K562 (cell line): ENCODE results near the gene SHANK1. TPM values are rescaled to one million over a fixed set of nuclear protein-coding genes. Genes with fewer than 3 reads are reported as not detected.
A peak's percentile ranks its signal among the peaks of the same experiment; 100 is the strongest.

Source experiments
- AFF1 ChIP-seq, 2 experiments: fragments of 450-650 bp; IDR thresholded peaks; 2 replicates each; pipeline ENCODE4 v1.6.1; 2018; ENCODE audit warnings: mild to moderate bottlenecking in 2 of 2, low read depth in 1 of 2; ENCODE audit not compliant: partially characterized antibody in 2 of 2
- ARHGAP35 ChIP-seq: fragments of 450-650 bp; IDR thresholded peaks from 2 replicates; pipeline ENCODE4 v1.6.1; 2018; ENCODE audit not compliant: partially characterized antibody
- ARID3B ChIP-seq: fragments of 250-450 bp; sonication (Bioruptor Pico); IDR thresholded peaks from 2 replicates; pipeline ENCODE4 v1.4.0; 2020; ENCODE audit warnings: borderline replicate concordance
- CHD2 ChIP-seq: IDR thresholded peaks from 2 replicates; pipeline ENCODE4 v1.6.1; 2011; ENCODE audit warnings: low read depth, low read length
- HDAC1 ChIP-seq, 2 experiments: fragments of 450-650 bp; IDR thresholded peaks; 2 replicates each; pipeline ENCODE4 v1.6.1; 2016 to 2017; ENCODE audit warnings: inconsistent platforms in 1 of 2, mild to moderate bottlenecking in 1 of 2, moderate library complexity in 1 of 2
- HDGF ChIP-seq: fragments of 450-650 bp; IDR thresholded peaks from 2 replicates; pipeline ENCODE4 v1.6.1; 2016
- NCOA2 ChIP-seq, 2 experiments: fragments of 450-650 bp; IDR thresholded peaks; 2 replicates each; pipeline ENCODE4 v1.6.1; 2018; ENCODE audit warnings: mild to moderate bottlenecking in 2 of 2, moderate library complexity in 1 of 2; ENCODE audit not compliant: partially characterized antibody in 2 of 2
- NFE2L1 ChIP-seq: fragments of 450-650 bp; IDR thresholded peaks from 2 replicates; pipeline ENCODE4 v1.6.1; 2016; ENCODE audit warnings: missing genetic modification characterization, low read depth, mild to moderate bottlenecking, missing compliant biosample characterization, moderate library complexity, borderline replicate concordance
- NKRF ChIP-seq: fragments of 450-650 bp; IDR thresholded peaks from 2 replicates; pipeline ENCODE4 v1.6.1; 2016; ENCODE audit warnings: borderline replicate concordance
- POLR2B ChIP-seq: fragments of 450-650 bp; IDR thresholded peaks from 2 replicates; pipeline ENCODE4 v1.6.1; 2018; ENCODE audit warnings: low read depth; ENCODE audit not compliant: partially characterized antibody
- RAD21 ChIP-seq, 2 experiments: fragments of 250-450 bp in 1 of 2; fragments of 450-650 bp in 1 of 2; sonication (Bioruptor Pico) in 1 of 2; formaldehyde crosslinking in 1 of 2; IDR thresholded peaks in 1 of 2; conservative IDR thresholded peaks in 1 of 2; 2 replicates each; pipeline versions ENCODE4 v1.4.0 to v1.8.0; 2020 to 2022; ENCODE audit warnings: mild to moderate bottlenecking in 2 of 2, moderate library complexity in 1 of 2
- RB1 ChIP-seq: fragments of 450-650 bp; IDR thresholded peaks from 2 replicates; pipeline ENCODE4 v1.6.1; 2017; ENCODE audit warnings: low read depth, mild to moderate bottlenecking
- TAF1 ChIP-seq: IDR thresholded peaks from 2 replicates; pipeline ENCODE4 v1.6.1; 2011; ENCODE audit warnings: mild to moderate bottlenecking, low read length, moderate library complexity; ENCODE audit not compliant: insufficient read depth, control insufficient read depth, severe bottlenecking; ENCODE audit errors: extremely low read depth
- ZBTB17 ChIP-seq: fragments of 450-650 bp; formaldehyde crosslinking; IDR thresholded peaks from 2 replicates; pipeline ENCODE4 v1.4.0; 2020; ENCODE audit warnings: mild to moderate bottlenecking
- ZFPM2 ChIP-seq: fragments of 250-450 bp; sonication (Bioruptor Pico); IDR thresholded peaks from 2 replicates; pipeline ENCODE4 v1.5.1; 2022; ENCODE audit warnings: mild to moderate bottlenecking
- ZNF12 ChIP-seq: sonication (generic); formaldehyde crosslinking; IDR thresholded peaks from 2 replicates; pipeline ENCODE4 v1.4.0; 2020; ENCODE audit warnings: mild to moderate bottlenecking, missing genetic modification reagents
- ZNF133 ChIP-seq: fragments of 250-450 bp; sonication (Bioruptor Pico); IDR thresholded peaks from 2 replicates; pipeline ENCODE4 v1.4.0; 2020; ENCODE audit warnings: mild to moderate bottlenecking
- ZNF668 ChIP-seq: fragments of 250-450 bp; sonication (Bioruptor Pico); IDR thresholded peaks from 2 replicates; pipeline ENCODE4 v1.8.0; 2022; ENCODE audit warnings: mild to moderate bottlenecking, inconsistent platforms
- polyA plus RNA-seq, 8 experiments: library from polyadenylated mRNA; depleted of rRNA in 4 of 8; stranded (reverse) in 5 of 8; unstranded in 3 of 8; fragments of >200 nt; fragmentation: Nextera tagmentation in 2 of 8; fragmentation: Illumina TruSeq in 1 of 8; extraction: Ambion mirVana in 2 of 8; extraction: Trizol in 1 of 8; gene quantifications; 2 replicates each; pipeline versions ENCODE4 v1.2.1 to v1.2.3, GENCODE V29; 2011 to 2014; ENCODE audit warnings: inconsistent platforms in 1 of 8, missing spikeins in 1 of 8
- total RNA-seq, 7 experiments: library from RNA; depleted of rRNA in 6 of 7; stranded (reverse); fragments of >200 nt in 6 of 7; fragmentation: Illumina TruSeq in 2 of 7; extraction: Trizol in 2 of 7; gene quantifications; 2 replicates each; pipeline versions ENCODE4 v1.2.1 to v1.2.3, GENCODE V29; 2011 to 2021; ENCODE audit warnings: low replicate concordance in 1 of 7

SHANK1 gene
- total and polyA plus RNA-seq, 9 of the 15 experiments (the other 6 are each of a cell fraction or from before 2014, with no cell fraction given): 0.33 to 1.3 (median 0.55) TPM; not detected in 2

- peak; percentile 52; the same call in 1 of the 2 replicates for TF ChIP-seq ARID3B
- no peak; the same call in 1 of the 2 replicates for TF ChIP-seq ZNF12 (CRISPR knock-in tag)
- peak; percentile 84 for TF ChIP-seq ZBTB17
- TF ChIP-seq ZNF133 (CRISPR knock-in tag): no peak
- no peak for TF ChIP-seq ZNF668 (CRISPR knock-in tag)
- TF ChIP-seq ARHGAP35: peak; percentile 24
- 0 out of 2 replicates have a peak, but pooled peaks have one; percentile 38 for TF ChIP-seq ZFPM2 (CRISPR knock-in tag)
- TF ChIP-seq POLR2B: peak; percentile 99
- TF ChIP-seq AFF1 (IDR thresholded peaks at IDR 0.05; ENCODE audit: low read depth in 1 of 2, partially characterized antibody in 2 of 2): peak; percentile 27 to 88
- peak in 1 of 2 experiments; percentile 77; a peak in 2 of 4 replicates for TF ChIP-seq HDAC1 (IDR thresholded peaks at IDR 0.05)
- no peak for TF ChIP-seq NCOA2 (IDR thresholded peaks at IDR 0.05; ENCODE audit: partially characterized antibody in 2 of 2)
- 0 out of 2 replicates have a peak, but pooled peaks have one; percentile 88 for TF ChIP-seq HDGF
- TF ChIP-seq RAD21 (CRISPR knock-in tag; conservative IDR thresholded peaks at IDR 0.05 in 1 of 2, IDR thresholded peaks at IDR 0.05 in 1 of 2): peak; percentile 48 to 60
- TF ChIP-seq NKRF: peak; percentile 81; the same call in 1 of the 2 replicates
- TF ChIP-seq RB1: peak; percentile 69
- peak; percentile 83 for TF ChIP-seq TAF1
- no peak for TF ChIP-seq NFE2L1 (tag)
- no peak for TF ChIP-seq CHD2
Observed at GRCh38 chr19:50658441-50659317, 60.9 kb downstream of the SHANK1 start (continued).
